Stimulated activated CD8-positive, alpha-beta memory T cell treated with anti-CD3 and anti-CD28 coated beads, Interleukin-15, amount 100 ng/mL, for 48 hours (primary cell): ENCODE measurements around the gene PGBD5.
"Not testable (repeated sequence)": the region's sequence is repeated elsewhere in the genome, so short reads cannot be mapped to it uniquely, and the experiment has no call there.

ENCODE experiments used
- DNase-seq, 2 donors: peaks; one replicate each; pipeline ENCODE4 v3.0.0-alpha.2; 2020; ENCODE audit warnings: low read depth in 2 of 2

Gene PGBD5

DNA sequence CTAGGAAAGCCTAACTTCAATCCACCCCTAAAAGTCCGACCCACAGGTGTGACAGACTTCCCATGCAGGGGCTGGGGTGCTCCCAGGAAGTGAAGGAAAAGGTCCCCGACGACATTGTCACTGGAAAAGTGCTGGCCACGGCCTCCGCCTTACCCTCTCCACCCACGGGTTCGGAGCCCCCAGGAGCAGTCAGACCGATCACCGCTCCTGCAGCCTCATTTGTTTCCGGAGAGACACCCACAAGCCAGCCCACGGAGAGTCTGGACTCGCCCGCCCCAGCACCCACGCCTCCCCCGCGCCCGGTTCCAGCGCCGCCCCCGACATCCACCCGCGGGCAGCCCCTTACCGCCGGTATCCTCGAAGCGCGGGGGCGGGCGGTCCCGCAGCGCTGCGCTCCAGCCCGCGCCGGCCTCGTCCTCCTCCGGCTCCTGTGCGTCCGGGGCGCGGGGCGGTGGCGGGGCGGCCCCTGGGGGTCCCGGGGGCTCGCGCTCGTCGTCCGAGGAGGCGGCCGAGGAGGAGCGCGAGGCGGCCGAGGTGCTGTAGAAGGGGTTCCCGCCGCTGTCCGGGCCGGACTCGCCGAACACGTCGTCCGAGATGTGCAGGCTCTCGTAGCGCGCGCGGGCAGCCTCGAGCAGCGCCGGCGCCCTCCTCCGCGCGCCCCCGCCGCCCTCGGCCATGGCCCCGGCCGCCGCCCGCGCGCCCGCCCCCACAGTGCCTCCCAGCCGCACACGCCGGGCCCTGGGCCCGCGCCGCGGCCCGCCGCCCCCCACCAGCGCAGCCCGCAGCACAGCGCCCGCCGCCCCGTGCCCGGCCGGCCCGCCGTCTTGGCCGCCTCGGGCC lies 660 bp downstream of the PGBD5 start:
- no peak for DNase-seq

DNA sequence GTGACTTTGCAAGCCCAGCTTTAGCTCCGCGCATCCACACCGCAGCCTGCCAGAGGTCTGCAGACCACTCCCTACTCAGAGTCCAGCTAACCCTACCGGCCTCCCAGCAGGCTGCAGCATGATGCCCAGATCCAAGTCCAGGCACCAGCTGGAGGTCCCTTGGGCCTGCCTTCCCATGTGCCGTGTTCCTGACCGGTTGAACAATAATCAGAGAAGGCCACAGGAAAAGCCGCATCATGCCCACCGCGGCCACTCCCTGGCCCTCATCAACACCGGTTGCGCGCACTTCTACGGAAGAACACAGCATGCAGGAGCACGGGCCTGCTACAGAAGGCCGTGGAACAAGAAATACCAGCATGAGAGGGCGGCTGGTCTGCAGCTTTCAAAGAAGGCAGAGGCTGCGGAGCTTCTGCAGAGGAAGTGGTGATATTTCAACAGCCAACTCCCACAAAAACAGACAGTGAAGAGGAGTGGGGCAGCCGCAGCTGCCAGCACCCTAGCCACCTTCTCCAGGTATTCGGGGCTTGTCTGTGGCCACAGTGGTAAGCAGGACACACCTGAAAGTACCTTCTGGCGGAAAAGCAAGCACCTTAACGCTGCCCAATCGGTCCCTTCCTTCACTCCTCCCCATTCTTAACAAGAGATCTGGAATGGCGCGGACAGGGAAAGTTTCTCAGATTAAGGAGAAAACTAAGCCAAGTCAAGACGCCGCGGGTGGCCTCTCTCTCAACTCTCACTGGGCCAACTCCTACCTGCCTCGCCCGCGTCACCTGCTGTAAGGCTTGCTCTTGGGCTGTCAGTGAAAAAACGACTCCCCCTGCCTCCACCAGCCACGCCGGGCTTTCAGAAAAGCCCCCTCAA lies 1.5 kb downstream of the PGBD5 start:
- DNase-seq = no peak

DNA sequence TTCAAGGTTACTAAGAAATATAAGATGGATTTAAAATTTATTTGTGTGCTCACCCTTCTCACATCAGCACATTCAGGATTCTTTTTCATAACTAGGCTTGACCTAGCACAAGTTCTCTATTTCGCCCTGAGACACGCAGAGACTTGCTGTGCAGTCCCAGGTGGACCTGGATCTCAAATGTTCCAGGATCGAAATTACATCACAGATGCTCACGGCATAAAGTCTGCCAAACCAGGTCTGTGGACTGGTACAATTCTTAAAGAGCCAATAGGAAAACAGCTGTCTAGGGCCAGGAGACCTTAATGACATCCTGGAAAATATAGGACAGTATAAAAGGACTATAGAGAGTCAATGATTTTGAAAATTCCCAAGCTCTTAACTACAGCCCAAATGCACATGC lies 2.2 kb downstream of the PGBD5 start:
- DNase-seq = no peak

DNA sequence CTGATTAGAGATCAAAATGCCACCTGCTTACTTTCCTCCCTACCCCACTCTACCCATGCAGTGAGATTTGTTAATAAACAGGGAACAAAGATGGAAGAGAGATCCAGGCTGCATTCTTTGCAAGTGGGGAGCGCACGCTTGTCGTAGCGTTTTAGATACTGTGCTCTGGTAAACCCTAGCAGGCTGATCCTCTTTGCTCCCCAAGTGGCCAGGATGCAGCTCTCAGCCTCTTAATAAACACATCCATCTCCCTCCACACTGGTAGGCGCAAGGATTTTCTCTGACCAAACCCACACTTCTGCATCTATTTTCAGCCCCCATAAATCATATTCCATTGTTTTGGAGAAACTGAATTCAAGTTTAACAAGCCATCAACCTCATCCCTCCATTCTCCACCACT lies 2.9 kb downstream of the PGBD5 start:
- DNase-seq = no peak

DNA sequence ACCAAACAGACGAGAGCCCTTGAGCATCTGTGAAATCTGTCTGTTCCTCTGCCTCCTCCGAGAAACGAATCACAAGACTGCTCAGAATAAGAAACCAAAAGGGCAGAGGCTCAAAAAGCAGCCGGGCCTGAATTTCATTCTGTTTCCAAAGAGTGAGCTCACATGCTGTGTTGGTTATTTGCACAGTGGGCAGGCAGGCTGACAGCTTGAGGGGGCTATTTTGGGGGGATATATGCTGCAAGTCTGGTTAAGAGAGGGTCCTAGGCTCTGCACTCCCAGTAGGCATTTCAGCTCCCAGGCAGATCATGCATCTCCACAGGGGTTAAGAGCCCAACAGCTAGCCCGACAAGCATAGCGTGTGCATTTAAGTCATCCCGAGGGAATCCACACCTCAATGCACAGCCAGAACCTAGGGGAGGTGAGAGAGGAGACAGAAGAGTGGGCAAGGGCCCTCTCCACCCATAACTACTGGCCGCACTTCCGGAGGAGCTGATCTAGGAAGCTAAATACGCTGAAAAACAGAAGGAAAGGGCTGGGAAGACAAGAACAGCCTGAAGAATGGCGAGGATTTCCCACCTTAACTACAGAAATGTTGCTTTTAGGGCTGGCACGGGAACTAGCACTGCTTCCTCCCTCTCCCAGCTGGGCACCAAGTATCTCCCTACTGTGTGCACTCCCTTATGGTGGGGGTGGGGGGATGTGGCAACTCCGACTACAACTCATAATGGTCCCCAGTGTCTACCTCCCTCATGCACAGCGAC lies 3.7 kb downstream of the PGBD5 start:
- no peak for DNase-seq

DNA sequence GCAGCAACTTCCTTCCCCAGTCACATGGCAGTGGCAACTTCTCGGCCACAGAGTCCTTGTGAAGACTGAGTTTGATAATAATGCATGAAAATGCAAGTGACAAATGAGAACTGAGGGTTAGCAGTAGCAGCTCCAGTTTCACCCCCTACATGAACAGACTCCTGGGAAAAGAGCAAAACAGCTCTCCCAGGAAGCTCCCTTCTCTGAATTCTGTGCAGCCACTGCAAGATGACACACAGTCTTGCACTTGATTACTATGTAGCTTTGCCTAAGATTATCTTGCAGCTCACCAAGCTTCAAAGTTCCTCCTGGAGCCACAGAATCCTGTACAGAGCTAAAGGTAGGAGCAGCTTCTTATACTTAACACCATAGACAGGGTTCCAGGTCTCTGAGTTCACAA lies 4.7 kb downstream of the PGBD5 start:
- DNase-seq = no peak

DNA sequence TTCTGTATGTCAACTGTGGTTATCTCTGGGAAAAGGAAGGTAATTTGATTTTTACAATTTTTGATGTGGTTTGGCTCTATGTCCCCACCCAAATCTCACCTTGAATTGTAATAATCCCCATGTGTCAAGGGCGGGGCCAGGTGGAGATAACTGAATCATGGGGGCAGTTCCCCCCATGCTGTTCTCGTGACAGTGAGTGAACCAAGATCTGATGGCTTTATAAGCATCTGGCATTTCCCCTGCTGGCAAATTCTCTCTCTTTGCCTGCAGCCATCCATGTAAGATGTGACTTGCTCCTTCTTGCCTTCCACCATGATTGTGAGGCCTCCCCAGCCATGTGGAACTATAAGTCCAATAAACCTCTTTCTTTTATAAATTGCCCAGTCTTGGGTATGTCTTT lies 5.8 kb downstream of the PGBD5 start:
- not testable (repeated sequence) for DNase-seq

DNA sequence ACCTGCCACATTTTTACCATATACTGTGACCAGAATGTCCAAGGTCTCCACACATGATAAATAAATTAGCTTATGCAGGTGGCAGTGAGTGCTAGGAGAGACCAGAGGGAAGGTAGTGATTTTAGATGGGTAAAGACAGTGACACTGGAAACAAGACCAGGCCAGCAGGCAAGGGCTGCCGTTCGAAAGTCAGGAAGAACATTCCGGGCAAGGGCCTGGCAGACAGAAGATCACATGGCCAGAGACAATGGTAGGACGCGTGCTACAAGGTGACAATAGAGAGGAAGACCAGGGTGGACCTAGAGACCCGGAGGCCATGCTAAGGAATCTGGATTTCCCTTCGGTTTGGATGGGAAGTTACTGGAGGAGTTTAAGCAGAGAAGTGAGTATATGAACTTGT lies 9.7 kb downstream of the PGBD5 start:
- no peak for DNase-seq

DNA sequence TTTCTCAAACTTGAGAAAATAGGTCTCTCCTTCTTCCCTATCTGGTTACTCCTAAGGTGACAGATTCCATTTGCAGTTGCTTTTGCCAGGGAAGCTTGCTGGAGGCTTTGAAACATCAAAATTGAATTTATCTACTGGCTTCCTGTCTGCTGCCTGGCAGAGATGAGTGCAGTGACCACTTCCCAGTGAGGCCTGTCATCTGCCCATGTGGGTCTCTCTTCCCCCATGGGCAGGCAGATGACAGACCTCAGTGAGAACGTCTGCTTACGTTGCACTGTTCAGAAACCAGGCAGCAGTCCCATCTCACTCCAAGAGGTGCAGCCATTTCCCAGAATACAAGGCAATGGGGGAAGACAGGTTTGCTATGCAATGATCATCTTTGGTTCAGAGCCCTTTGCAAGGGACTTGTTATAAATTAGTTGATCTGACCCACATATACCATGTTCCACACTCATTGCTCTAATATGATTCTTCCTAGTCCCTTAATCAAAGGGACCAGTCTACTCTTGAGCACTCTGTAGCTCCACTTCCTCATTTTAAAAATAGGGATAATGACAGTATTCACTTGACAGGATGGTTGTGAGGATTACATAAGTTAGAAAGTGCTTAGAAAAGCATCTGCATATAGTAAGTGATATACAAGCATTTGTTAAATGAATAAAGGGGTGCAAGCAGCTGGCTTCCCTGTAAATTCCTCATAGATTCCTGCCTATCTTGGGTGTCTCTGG lies 10.6 kb downstream of the PGBD5 start:
- DNase-seq = no peak

DNA sequence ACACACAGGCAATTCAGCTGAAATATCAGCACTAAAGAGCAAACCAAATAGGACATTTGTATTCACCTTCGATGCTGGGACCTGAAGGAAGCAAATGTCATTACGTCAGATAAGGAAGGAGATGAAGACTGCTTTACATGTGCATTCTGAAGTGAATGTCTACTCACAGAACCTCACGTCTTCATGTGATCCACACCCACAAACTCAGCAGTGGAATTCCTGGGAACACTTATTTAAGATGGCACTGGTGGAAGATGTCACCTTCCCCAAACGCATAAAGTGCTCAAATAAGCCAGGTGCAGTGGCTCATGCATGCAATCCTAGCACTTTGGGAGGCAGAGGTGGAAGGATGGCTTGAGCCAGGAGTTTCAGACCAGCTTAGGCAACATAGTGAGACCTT lies 11.4 kb downstream of the PGBD5 start:
- DNase-seq = no peak

DNA sequence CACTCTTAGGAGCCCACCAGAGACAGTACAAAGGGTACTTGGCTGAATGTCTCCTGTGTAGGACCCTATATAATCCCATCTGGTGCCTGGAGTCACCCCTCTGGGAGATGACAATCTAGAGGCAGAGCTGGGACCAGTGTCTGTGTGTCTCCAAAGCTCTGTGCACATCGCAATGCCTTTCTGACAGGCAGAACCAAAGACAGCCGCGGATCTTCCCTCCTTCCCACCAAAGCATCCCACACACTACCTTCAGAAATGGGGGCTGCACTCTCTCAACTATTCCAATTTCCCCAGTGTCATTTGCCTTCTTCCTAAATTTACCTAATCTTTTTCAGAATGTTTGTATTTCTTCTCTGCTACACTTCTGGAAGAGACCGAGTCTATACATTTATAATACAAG lies 12.0 kb downstream of the PGBD5 start:
- DNase-seq = no peak

DNA sequence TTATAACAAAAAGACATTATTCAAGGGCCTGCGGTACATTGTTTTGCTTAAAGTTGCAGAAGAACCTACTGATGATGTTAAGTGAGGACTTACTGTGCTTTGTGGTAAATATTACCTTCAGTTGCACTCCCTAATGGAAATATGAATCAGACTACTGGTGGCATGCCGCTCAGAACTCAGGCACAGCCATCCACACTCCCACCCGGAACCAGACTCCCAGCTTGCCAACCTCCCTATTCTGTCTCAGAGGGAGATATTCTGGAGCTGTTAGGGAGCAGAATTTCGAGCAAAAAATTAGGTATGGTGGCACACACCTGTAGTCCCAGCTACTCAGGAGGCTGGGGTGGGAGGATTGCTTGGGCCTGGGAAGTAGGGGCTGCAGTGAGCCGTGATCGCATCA lies 13.1 kb downstream of the PGBD5 start:
- DNase-seq = no peak

DNA sequence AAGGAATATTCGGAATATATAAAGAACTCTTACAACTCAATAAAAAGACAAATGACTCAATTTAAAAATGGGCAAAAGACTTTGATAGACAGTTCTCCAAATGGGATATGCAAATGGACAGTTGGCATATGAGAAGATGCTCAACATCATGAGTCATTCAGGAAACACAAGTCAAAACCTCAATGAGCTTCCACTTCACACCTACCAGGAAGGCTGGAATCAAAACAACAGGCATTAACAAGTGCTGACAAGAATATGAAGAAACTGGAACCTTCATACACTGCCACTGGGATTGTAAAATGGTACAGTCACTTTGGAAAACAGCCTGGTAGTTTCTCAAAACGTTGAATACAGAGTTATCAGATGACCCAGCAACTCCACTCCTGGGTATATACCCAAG lies 17.2 kb downstream of the PGBD5 start:
- no peak for DNase-seq

DNA sequence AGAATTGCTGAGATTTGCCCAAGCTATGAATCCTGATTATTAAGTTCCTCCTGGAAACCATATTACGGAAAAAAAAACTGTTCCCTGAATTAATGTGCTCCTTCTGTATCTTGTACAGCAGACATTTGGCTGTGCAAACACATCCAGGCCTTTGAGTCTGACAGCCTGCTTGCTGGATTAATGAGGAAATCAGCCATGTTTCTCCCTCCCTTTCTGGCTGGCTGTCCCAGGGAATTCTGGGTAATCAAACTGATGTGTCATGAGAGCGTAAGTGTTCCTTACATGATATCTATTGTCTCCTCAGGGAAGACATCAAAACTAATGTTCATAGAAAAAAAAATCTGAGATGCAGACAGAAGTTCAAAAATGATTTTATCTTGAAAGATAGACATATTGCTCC lies 18.8 kb downstream of the PGBD5 start:
- no peak for DNase-seq

DNA sequence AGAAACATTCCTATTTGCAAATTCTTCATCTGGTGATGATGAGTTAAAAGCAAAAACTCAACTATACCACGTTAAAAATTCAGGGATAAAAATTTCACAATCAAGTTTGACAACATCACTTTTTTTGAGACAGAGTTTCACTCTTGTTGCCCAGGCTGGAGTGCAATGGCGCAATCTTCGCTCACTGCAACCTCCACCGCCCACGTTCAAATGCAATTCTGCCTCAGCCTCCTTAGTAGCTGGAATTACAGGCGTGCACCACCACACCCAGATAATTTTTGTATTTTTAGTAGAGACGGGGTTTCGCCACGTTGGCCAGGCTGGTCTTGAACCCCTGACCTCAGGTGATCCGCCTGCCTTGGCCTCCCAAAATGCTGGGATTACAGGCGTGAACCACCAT lies 19.4 kb downstream of the PGBD5 start:
- DNase-seq = not testable (repeated sequence)

DNA sequence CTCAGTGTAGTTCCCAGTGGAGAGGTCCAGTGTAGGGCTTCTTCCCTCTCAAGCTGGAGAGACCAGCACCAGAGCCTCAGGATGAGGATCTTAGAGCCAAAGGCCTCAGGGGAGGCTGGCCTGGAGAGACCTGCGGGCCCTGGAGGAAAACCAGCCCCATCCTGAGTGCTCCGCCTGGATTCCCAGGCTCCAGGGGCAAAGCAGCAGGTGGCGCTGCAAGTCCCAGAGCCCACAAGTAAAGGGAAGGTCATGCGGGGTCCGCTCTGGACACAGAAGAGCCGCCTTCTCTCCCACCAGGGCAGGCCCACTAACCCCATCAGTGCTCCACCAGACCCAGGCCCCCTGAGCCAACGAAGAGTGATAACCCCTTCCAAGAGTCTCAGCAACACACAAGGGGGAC lies 22.7 kb downstream of the PGBD5 start:
- no peak for DNase-seq

DNA sequence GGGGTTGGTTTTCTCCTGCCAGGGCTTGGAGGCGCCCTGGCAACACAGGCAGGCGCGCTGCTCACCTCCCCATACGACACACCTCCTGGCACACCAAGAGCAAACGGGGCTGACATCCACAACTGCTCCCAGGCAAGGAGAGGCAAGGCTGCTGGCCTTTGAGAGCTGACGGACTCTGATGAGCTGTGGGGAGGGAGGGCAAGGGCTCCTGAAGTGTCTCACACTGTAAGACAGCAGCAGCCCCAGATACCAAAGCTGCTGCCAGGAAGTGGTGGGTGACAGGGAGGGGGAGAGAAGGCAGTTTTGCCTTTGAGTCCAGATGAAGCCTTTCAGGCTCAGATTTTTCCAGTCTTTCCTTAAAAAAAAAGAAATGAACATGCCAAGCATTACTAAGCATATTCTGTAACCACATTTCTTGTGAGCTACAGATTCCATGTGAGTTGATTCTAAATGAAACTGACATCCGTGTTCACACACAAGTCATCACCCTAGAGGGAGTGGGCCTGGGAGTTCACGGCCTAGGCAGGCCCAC lies 24.3 kb downstream of the PGBD5 start:
- no peak for DNase-seq

DNA sequence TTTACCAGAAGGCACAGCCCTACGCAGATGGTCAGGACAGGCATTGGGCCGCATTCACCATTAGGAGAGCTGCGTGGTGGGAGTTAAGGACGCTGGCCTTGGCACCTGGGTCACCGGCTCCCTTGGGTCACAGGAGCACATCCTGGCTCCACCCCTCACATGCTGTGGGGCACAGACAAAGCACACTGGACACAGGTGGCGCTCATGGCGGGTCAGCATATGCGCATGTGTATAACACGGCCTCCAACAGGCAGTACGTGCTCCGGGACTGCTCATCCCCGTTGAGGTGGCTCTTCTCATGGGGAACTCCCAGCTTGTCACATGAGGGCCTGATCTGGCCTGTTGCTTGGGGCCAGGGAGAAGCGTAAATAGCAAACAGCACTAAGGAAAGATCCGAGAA lies 25.0 kb downstream of the PGBD5 start:
- no peak for DNase-seq

DNA sequence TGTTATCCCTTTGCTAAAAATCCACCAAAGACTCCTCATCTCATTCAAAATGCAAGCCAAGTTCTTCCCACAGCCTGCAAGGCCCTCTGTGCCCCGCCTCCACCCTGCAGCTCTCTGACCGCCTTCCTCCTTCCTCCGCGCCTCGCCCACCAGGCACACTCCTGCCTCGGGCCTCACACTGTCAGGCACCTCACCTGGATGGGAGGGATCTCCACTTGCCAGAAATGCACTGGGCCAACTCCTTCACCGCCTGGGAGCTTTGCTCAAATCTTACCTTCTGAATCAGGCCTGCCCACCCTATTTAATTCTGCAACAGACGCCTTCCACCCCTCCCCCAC lies 26.2 kb downstream of the PGBD5 start:
- no peak for DNase-seq

DNA sequence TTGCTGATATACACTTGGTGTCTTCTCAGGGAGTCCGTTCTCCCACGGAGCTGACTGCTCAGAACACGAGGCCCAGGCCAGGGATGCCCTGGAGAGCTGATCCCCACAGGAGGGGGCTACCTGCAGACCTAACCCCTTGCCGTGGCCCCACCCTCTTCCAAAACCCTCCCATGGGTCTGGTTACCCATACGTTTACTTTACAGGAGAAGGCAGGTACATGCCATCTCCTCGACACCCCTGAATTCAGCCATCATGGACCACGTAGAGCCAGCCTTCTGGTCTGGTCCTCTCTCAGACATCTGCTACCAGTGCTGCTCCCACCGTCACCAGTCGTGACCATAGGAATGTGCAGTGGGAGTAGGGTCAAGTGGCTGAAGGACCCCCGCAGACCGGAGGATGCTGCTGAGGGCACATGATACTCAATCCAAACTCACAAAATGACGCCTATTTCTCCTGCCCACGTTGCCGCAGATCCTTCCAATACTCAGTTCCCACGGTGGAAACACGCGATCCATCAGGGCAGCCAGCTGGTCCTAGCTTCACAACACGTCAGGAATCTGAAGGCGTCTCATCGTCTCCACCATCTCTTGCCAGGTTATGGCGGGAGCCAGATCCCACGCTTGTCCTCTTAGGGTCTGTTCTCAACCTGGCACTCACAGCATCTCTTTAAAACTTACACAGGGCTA lies 26.7 kb downstream of the PGBD5 start:
- DNase-seq = no peak

DNA sequence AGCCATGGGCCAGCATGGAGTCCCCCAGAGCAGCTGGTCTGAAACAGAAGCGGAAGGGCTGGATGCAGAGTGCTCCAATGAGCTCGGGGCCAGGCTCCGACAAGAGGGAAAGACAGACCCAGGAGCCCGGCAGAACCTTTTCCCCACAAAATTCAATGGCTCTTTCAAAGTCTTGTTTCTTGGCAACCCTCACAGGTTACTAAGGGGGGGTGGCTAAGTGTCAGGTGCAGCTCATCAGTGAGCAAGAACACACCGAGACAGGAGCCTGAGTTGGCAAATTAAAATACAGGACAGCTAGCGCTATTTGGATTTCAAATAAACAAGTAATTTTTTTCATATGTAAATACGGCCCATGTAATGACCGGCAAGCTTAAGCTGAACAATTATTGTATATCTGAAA lies 27.3 kb downstream of the PGBD5 start:
- no peak for DNase-seq
